Measurements from ENCODE around the gene SHF. TPM values are rescaled to one million over a fixed set of nuclear protein-coding genes. Genes with fewer than 3 reads are reported as not detected.

SHF gene
- total RNA-seq, 1 experiment from 2014 or later, result 21.7 TPM

GRCh38 chr15:45138814-45139765, 48.7 kb downstream of the SHF start:
- peaks cover 22% of the 10 kb centered on the region for H3K27me3 ChIP-seq (ENCODE audit: insufficient read depth, low read length)
- no peak overlapping the region for H2AK5ac ChIP-seq (ENCODE audit: insufficient read length, low read length)
- no peak overlapping the region for H3K18ac ChIP-seq (ENCODE audit: insufficient read length, low read depth, low read length)
- no peak overlapping the region for H2BK15ac ChIP-seq (ENCODE audit: low read depth, low read length)
- H4K91ac ChIP-seq (ENCODE audit: insufficient read length, low read depth, low read length), result no peak overlapping the region
- no peaks in the 10 kb centered on the region for H3K9me3 ChIP-seq (ENCODE audit: control insufficient read depth, low read depth, low read length)
- H3K56ac ChIP-seq (ENCODE audit: insufficient read length, low read depth, low read length), result no peak overlapping the region
- no peak overlapping the region for H3K4me3 Mint-ChIP-seq
- no peak overlapping the region for H2BK5ac ChIP-seq (ENCODE audit: insufficient read length, low read length)
- H3K79me1 ChIP-seq (ENCODE audit: insufficient read depth, low read depth, low read length, poor library complexity, severe bottlenecking), result no peaks in the 10 kb centered on the region
- no peaks in the 10 kb centered on the region; the same call in 1 of the 2 replicates for H3K4me1 ChIP-seq (ENCODE audit: insufficient read depth, low read length)
- no peaks in the 10 kb centered on the region; a peak in 1 of 5 replicates for H3K9me3 Mint-ChIP-seq
- no peak overlapping the region for H3K4ac ChIP-seq (ENCODE audit: low read depth, low read length)
- H4K8ac ChIP-seq (replicated peaks; ENCODE audit: insufficient read length, low read depth, low read length), result no peak overlapping the region
- no peaks in the 10 kb centered on the region for H4K20me1 ChIP-seq (ENCODE audit: control insufficient read depth, insufficient read depth, insufficient read length)
- no peaks in the 10 kb centered on the region for H3K23me2 ChIP-seq (ENCODE audit: insufficient read length, low read depth, low read length, poor library complexity, severe bottlenecking)
- H3K36me3 Mint-ChIP-seq (ENCODE audit: insufficient read depth in 1 of 3, low read depth in 3 of 3), result no peaks in the 10 kb centered on the region
- H3K14ac ChIP-seq (ENCODE audit: insufficient read depth, low read length), result no peak overlapping the region; the same call in 1 of the 2 replicates
- no peak overlapping the region for H3K4me2 ChIP-seq (ENCODE audit: insufficient read depth, insufficient read length, low read length)
- no CpG with 5 or more reads among the region's 12 CpGs for WGBS (ENCODE audit: extremely low coverage, insufficient read length, low lambda C conversion rate)
- H3K27ac ChIP-seq (ENCODE audit: insufficient read length, low read depth, low read length), result no peak overlapping the region
- H3T11ph ChIP-seq (ENCODE audit: low read length), result no peak overlapping the region
- no peak for TF ChIP-seq CTCF (conservative IDR thresholded peaks at IDR 0.05)
- no peak overlapping the region for H2AFZ ChIP-seq (ENCODE audit: low read length)
- H3K27me3 Mint-ChIP-seq (ENCODE audit: low read depth), result peaks cover 37% of the 10 kb centered on the region
- no peak overlapping the region for H3K27ac Mint-ChIP-seq
- no peak overlapping the region for H3K23ac ChIP-seq (ENCODE audit: insufficient read length, low read depth, low read length)
- H3K4me1 Mint-ChIP-seq, result peaks cover 7 to 11% of the 10 kb centered on the region in 2 experiments; a peak in 3 of 4 replicates
- no peak for DNase-seq
- H3K9ac ChIP-seq (ENCODE audit: extremely low read depth, insufficient read length, low read length), result no peak overlapping the region
- no peaks in the 10 kb centered on the region for H3K79me2 ChIP-seq (ENCODE audit: insufficient read depth, low read length)
- H4K5ac ChIP-seq (ENCODE audit: insufficient read length, low read depth, low read length), result no peak overlapping the region
- no peak overlapping the region for H2BK20ac ChIP-seq (ENCODE audit: low read depth, low read length, poor library complexity, severe bottlenecking)
- H2BK12ac ChIP-seq (ENCODE audit: insufficient read length, low read depth, low read length), result no peak overlapping the region
- H2BK120ac ChIP-seq (ENCODE audit: low read depth, low read length, poor library complexity, severe bottlenecking), result no peak overlapping the region
